PC-3 (cell line): ENCODE results near the gene ZNF611. TPM values are rescaled to one million over a fixed set of nuclear protein-coding genes. Genes with fewer than 3 reads are reported as not detected.
"Not testable (repeated sequence)": the region's sequence is repeated elsewhere in the genome, so short reads cannot be mapped to it uniquely, and the experiment has no call there.

ENCODE experiments used
- ATAC-seq: fragments of 200-7000 bp; cut with Tn5 transposase; 2 replicates; pipeline ENCODE4 v1.9.1; 2020; ENCODE audit warnings: mild to moderate bottlenecking, moderate library complexity
- Bru-seq: library from RNA; stranded (reverse); fragments of 400-500 nt; gene quantifications from one replicate; lab custom pipeline; 2021; lab: Mats Ljungman, UMichigan
- BruChase-seq, 2 experiments: library from RNA; stranded (reverse); fragments of 400-500 nt; gene quantifications; one replicate each; lab custom pipeline; 2021; lab: Mats Ljungman, UMichigan
- BruUV-seq: library from RNA; stranded (reverse); fragments of 400-500 nt; replicated peaks from 2 replicates; lab custom pipeline; 2021; lab: Mats Ljungman, UMichigan
- CTCF ChIA-PET: fragments of 300-600 bp; sonication (Branson Sonifier 250); formaldehyde crosslinking; loops from one replicate; lab custom pipeline; 2022; ENCODE audit warnings: antibody characterized with exemption; lab: Charles Lee
- POLR2A ChIA-PET: fragments of 300-600 bp; sonication (Branson Sonifier 250); formaldehyde crosslinking; loops from one replicate; lab custom pipeline; 2022; ENCODE audit warnings: antibody characterized with exemption; ENCODE audit not compliant: unreplicated experiment; lab: Charles Lee
- DNase-seq: peaks from one replicate; pipeline ENCODE4 v3.0.0-alpha.2; 2015
- H2AFZ ChIP-seq: fragments of 300-600 bp; sonication (generic); 2 replicates; pipeline ENCODE4 v1.6.0; 2016; ENCODE audit warnings: antibody characterized with exemption, low read length
- H3F3A ChIP-seq: fragments of 300-600 bp; sonication (generic); one replicate; pipeline ENCODE4 v1.6.0; 2017; ENCODE audit warnings: antibody characterized with exemption, low read length, control low read depth, mild to moderate bottlenecking; ENCODE audit not compliant: unreplicated experiment
- H3K27ac ChIP-seq: fragments of 300-600 bp; sonication (generic); 2 replicates; pipeline ENCODE4 v1.5.1; 2016; ENCODE audit warnings: mild to moderate bottlenecking, low read length
- H3K27me3 ChIP-seq: fragments of 300-600 bp; sonication (generic); 2 replicates; pipeline ENCODE4 v1.6.1; 2016; ENCODE audit warnings: low read length, mixed read lengths
- H3K36me3 ChIP-seq: fragments of 300-600 bp; sonication (generic); 2 replicates; pipeline ENCODE4 v1.6.1; 2016; ENCODE audit warnings: low read depth, mixed run types, low read length, mixed read lengths
- H3K4me1 ChIP-seq: fragments of 300-600 bp; sonication (generic); 2 replicates; pipeline ENCODE4 v1.5.1; 2016; ENCODE audit warnings: low read length; ENCODE audit not compliant: insufficient read depth
- H3K4me2 ChIP-seq: fragments of 300-600 bp; sonication (generic); 2 replicates; pipeline ENCODE4 v1.6.0; 2016; ENCODE audit warnings: low read length
- H3K4me3 ChIP-seq: fragments of 300-600 bp; sonication (generic); 2 replicates; pipeline ENCODE4 v1.5.1; 2016; ENCODE audit warnings: mild to moderate bottlenecking, low read length, mixed read lengths
- H3K79me2 ChIP-seq: fragments of 300-600 bp; sonication (generic); 2 replicates; pipeline ENCODE4 v1.6.1; 2017; ENCODE audit warnings: low read length, mixed read lengths
- H3K9ac ChIP-seq: fragments of 300-600 bp; sonication (generic); 2 replicates; pipeline ENCODE4 v1.6.0; 2016; ENCODE audit warnings: mild to moderate bottlenecking, low read length
- H3K9me2 ChIP-seq: fragments of 300-600 bp; sonication (generic); replicated peaks from 2 replicates; pipeline ENCODE4 v1.6.1; 2016; ENCODE audit warnings: mixed run types, low read length, mixed read lengths
- H3K9me3 ChIP-seq: fragments of 300-600 bp; sonication (generic); 2 replicates; pipeline ENCODE4 v1.6.1; 2016; ENCODE audit warnings: low read length, mixed read lengths
- H4K20me1 ChIP-seq: fragments of 300-600 bp; sonication (generic); 2 replicates; pipeline ENCODE4 v1.6.1; 2016; ENCODE audit warnings: low read length, mixed read lengths
- CTCF ChIP-seq: fragments of 300-600 bp; sonication (generic); conservative IDR thresholded peaks from 2 replicates; pipeline ENCODE4 v1.5.1; 2017; ENCODE audit warnings: antibody characterized with exemption, low read depth, mild to moderate bottlenecking, low read length
- EZH2 ChIP-seq: fragments of 300-600 bp; sonication (generic); IDR thresholded peaks from one replicate; pipeline ENCODE4 v1.6.1; 2017; ENCODE audit warnings: antibody characterized with exemption, mild to moderate bottlenecking, low read length; ENCODE audit not compliant: unreplicated experiment
- EZH2phosphoT487 ChIP-seq: fragments of 300-600 bp; sonication (generic); IDR thresholded peaks from 2 replicates; pipeline ENCODE4 v1.6.1; 2018; ENCODE audit warnings: mild to moderate bottlenecking, antibody characterized with exemption, low read length, borderline replicate concordance
- intact Hi-C: fragments of 100-400 bp; cut with micrococcal nuclease; formaldehyde crosslinking; loops from 2 replicates; pipeline ENCODE4 v1.9.0; 2023
- long read RNA-seq: library from polyadenylated mRNA; unstranded; transcript quantifications from one replicate; pipeline ENCODE4 v2.0.0, GENCODE V29; 2021; ENCODE audit not compliant: unreplicated experiment
- total RNA-seq: library from RNA; depleted of rRNA; stranded (reverse); fragments of >200 nt; gene quantifications from 2 replicates; pipeline ENCODE4 v1.2.3, GENCODE V29; 2014; rRNA removed

Gene ZNF611
- 8.4 and 12.7 TPM in 2 replicates for total RNA-seq
- Bru-seq, nascent RNA, result percentile 77 among the genes with signal in this experiment
- percentile 89 among the genes with signal in this experiment for BruChase-seq, experiment 1, labeled RNA remaining after a 6-hour chase
- percentile 87 among the genes with signal in this experiment for BruChase-seq, experiment 2, labeled RNA remaining after a 2-hour chase
- long read RNA-seq, full-length matches to known transcripts, result 7 of 42 reads
- long read RNA-seq, partial matches to known transcripts, result 4 of 42 reads
- long read RNA-seq, other reads (novel, unspliced or antisense), result 31 of 42 reads

GRCh38 chr19:52734893-52735661 is at the start of gene ZNF611:
ZNF611 (minus strand) TSS chr19:52735044; CDS start chr19:52715894, 19,150 bp downstream.
- Histone ChIP-seq H3K9me3 (peaks cover 11% of the 10 kb centered on the region; the same call in 1 of the 2 replicates), H3F3A (no peaks in the 10 kb centered on the region), H2AFZ (peak within 1 kb of the TSS; percentile 86), H4K20me1 (no peaks in the 10 kb centered on the region), H3K4me2 (peak within 1 kb of the TSS; percentile 88), H3K27ac (peak within 1 kb of the TSS; percentile 44), H3K4me1 (peaks cover 9% of the 10 kb centered on the region; the same call in 1 of the 2 replicates), H3K9me2 (no peaks in the 10 kb centered on the region), H3K27me3 (no peaks in the 10 kb centered on the region), H3K36me3 (no peaks in the 10 kb centered on the region), H3K79me2 (peaks cover 28% of the 10 kb centered on the region), H3K4me3 (peak within 1 kb of the TSS; percentile 84), H3K9ac (peak within 1 kb of the TSS; percentile 89)
- BruUV-seq, result TSS peak; percentile 87
- intact Hi-C loops, result loop anchor here (5.0 kb wide), 1 partner anchor 187 kb away; the partner anchor contains the start of gene ZNF888
- peak; percentile 52 for TF ChIP-seq CTCF
- no peak for TF ChIP-seq EZH2phosphoT487
- DNase-seq, result peak; percentile 97
- CTCF ChIA-PET, result no interaction called here
- POLR2A ChIA-PET, result interaction anchor here (0.7 kb wide), 1 partner anchor 690 kb away, joined by 3 read pairs; no protein-coding TSS in a partner anchor
- peak; percentile 95 for ATAC-seq

- DNase-seq, H3K4me3 ChIP-seq, POLR2A ChIA-PET, H3K9me2 ChIP-seq, BruUV-seq, H4K20me1 ChIP-seq, CTCF ChIA-PET, H3K27ac ChIP-seq, H2AFZ ChIP-seq, intact Hi-C loops, H3F3A ChIP-seq, H3K4me1 ChIP-seq, H3K9ac ChIP-seq, H3K9me3 ChIP-seq, H3K4me2 ChIP-seq, H3K27me3 ChIP-seq, ATAC-seq: not testable (repeated sequence)
- Histone ChIP-seq H3K79me2 (peaks cover 26% of the 10 kb centered on the region), H3K36me3 (peaks cover 27% of the 10 kb centered on the region)
Observed at GRCh38 chr19:52782864-52783263, 48.0 kb upstream of the ZNF611 start.

GRCh38 chr19:52778811-52779210 is 44.0 kb upstream of the ZNF611 start:
- DNase-seq (no peak), ATAC-seq (no peak)
- no peak overlapping the region for H3K4me2 ChIP-seq
- no peak for TF ChIP-seq EZH2phosphoT487
- no peak for TF ChIP-seq EZH2
- TF ChIP-seq CTCF, result no peak
- H3F3A ChIP-seq, result no peaks in the 10 kb centered on the region
- intact Hi-C loops, result no loop called here
- CTCF ChIA-PET, result no interaction called here
- no peaks in the 10 kb centered on the region for H3K27me3 ChIP-seq
- H3K4me3 ChIP-seq, result no peak overlapping the region
- POLR2A ChIA-PET, result no interaction called here
- H3K9me3 ChIP-seq, result no peaks in the 10 kb centered on the region
- no TSS peak for BruUV-seq
- H3K9me2 ChIP-seq, result no peaks in the 10 kb centered on the region
- H4K20me1 ChIP-seq, result no peaks in the 10 kb centered on the region
- peaks cover 55% of the 10 kb centered on the region for H3K36me3 ChIP-seq
- no peaks in the 10 kb centered on the region for H3K4me1 ChIP-seq
- H2AFZ ChIP-seq, result no peak overlapping the region
- no peak overlapping the region for H3K9ac ChIP-seq
- no peak overlapping the region for H3K27ac ChIP-seq
- peaks cover 3% of the 10 kb centered on the region; the same call in 1 of the 2 replicates for H3K79me2 ChIP-seq

GRCh38 chr19:52756447-52756846 is 21.6 kb upstream of the ZNF611 start:
- H3K4me3 ChIP-seq, POLR2A ChIA-PET, BruUV-seq, H3K36me3 ChIP-seq, H3K27ac ChIP-seq, CTCF ChIA-PET, ATAC-seq, intact Hi-C loops, H3K27me3 ChIP-seq, H2AFZ ChIP-seq, H3F3A ChIP-seq, H3K9me3 ChIP-seq, H4K20me1 ChIP-seq, DNase-seq, H3K4me1 ChIP-seq, H3K9me2 ChIP-seq, H3K79me2 ChIP-seq, H3K4me2 ChIP-seq, H3K9ac ChIP-seq: not testable (repeated sequence)
